ENCODE results near the gene ZNF557. TPM values are rescaled to one million over a fixed set of nuclear protein-coding genes. Genes with fewer than 3 reads are reported as not detected.

ZNF557 gene
- total RNA-seq, 1 donor from 2014 or later, result 22.6 TPM

- POLR2A ChIA-PET, result no interaction called here
- CTCF ChIA-PET, result no interaction called here
Observed at GRCh38 chr19:7132054-7132453, 62.6 kb downstream of the ZNF557 start.

DNA sequence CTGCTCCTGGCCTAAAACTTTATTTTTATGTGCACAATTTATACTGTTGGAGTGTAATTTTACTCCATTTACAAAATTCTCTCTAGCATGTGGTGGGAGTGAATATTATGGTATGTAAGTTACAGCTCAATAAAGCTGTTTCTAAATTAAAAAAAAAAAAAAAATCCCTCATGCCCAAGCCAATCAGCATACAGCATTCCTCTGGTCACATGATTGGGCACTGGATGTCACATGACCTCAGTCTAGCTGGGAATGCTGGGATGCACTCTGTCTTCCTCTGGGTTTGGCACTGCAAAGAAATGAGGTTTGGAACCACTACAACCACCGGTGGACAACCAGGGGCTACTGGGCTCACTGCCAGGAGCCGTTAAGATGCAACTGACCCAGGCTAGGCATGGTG is 67.6 kb downstream of the ZNF557 start:
- DNase-seq, result no peak
- intact Hi-C loops (cut with micrococcal nuclease), result no loop called here
- no peaks in the 10 kb centered on the region for H3K36me3 Mint-ChIP-seq (ENCODE audit: low read depth)
- no peak for ATAC-seq (ENCODE audit: low read depth)
- H3K9me3 Mint-ChIP-seq, result no peaks in the 10 kb centered on the region
- no peak overlapping the region for H3K27ac Mint-ChIP-seq
- no peak for TF ChIP-seq CTCF (IDR thresholded peaks at IDR 0.05)
- ChIA-PET CTCF (no interaction called here), POLR2A (no interaction called here)
- H3K4me1 Mint-ChIP-seq, result no peaks in the 10 kb centered on the region
- H3K4me3 Mint-ChIP-seq, result no peak overlapping the region
- H3K27me3 Mint-ChIP-seq, result peaks cover under 1% of the 10 kb centered on the region

More at GRCh38 chr19:7132054-7132453, 62.6 kb downstream of the ZNF557 start:
- Mint-ChIP-seq H3K27me3 (peaks cover 2% of the 10 kb centered on the region), H3K36me3 (ENCODE audit: low read depth) (no peaks in the 10 kb centered on the region), H3K9me3 (peaks cover 2% of the 10 kb centered on the region), H3K4me1 (no peaks in the 10 kb centered on the region), H3K4me3 (no peak overlapping the region), H3K27ac (no peak overlapping the region)
- TF ChIP-seq CTCF (IDR thresholded peaks at IDR 0.05), result no peak
- DNase-seq, result no peak
- ATAC-seq (ENCODE audit: low read depth), result no peak
- intact Hi-C loops (cut with micrococcal nuclease), result no loop called here

Other genes with a start within 250 kb of the ZNF557 start
- gene ADGRE1, start 182.1 kb upstream of the ZNF557 start, total RNA-seq, result 0.15 and 0.18 TPM in 2 replicates
- gene MBD3L2B, start 48.3 kb upstream of the ZNF557 start, total RNA-seq, result not detected in 2 replicates
- gene MBD3L5, start 39.1 kb upstream of the ZNF557 start, total RNA-seq, result not detected in 2 replicates
- gene MBD3L4, start 29.5 kb upstream of the ZNF557 start, total RNA-seq, result not detected in 2 replicates
- gene MBD3L2, start 20.4 kb upstream of the ZNF557 start, total RNA-seq, result not detected in 2 replicates
- gene MBD3L3, start 11.0 kb upstream of the ZNF557 start, total RNA-seq, result not detected in 2 replicates
- gene INSR, start 224.7 kb downstream of the ZNF557 start, total RNA-seq, result 3.2 and 3.3 TPM in 2 replicates